Right ventricle myocardium superior (tissue), 1 donor: Measurements from ENCODE around the gene SLC7A8. TPM values are rescaled to one million over a fixed set of nuclear protein-coding genes. Genes with fewer than 3 reads are reported as not detected.

ENCODE experiments used
- ATAC-seq: fragments of 200-7000 bp; cut with Tn5 transposase; one replicate; pipeline ENCODE4 v1.9.1; 2020; ENCODE audit warnings: mild to moderate bottlenecking; ENCODE audit not compliant: poor library complexity
- DNase-seq: peaks from one replicate; pipeline ENCODE4 v3.0.0-alpha.2; 2020
- intact Hi-C: fragments of 100-400 bp; cut with DNase I; formaldehyde crosslinking; loops from one replicate; pipeline ENCODE4 v1.11.2; 2022
- total RNA-seq: library from RNA; stranded (reverse); fragmentation: NEBNext Ultra II Directional; extraction: Animal tissue kit (Norgen Biotek cat#: 25700); gene quantifications from one replicate; pipeline ENCODE4 v1.2.1, GENCODE V29; 2021
- donor health status: DM: no; HTN: yes; CAD: no; lungs with severe emphysema.

Gene SLC7A8
- total RNA-seq, 1 donor from 2014 or later: 11.6 TPM

- no peak for ATAC-seq
- DNase-seq: no peak
- intact Hi-C loops: no loop called here
Observed at GRCh38 chr14:23164250-23164649, 19.2 kb downstream of the SLC7A8 start.

- DNase-seq: no peak
- intact Hi-C loops: no loop called here
- ATAC-seq: no peak
Observed at GRCh38 chr14:23163830-23164229, 19.6 kb downstream of the SLC7A8 start.

GRCh38 chr14:23162800-23163199 lies 20.7 kb downstream of the SLC7A8 start:
- ATAC-seq: peak; percentile 46
- intact Hi-C loops: no loop called here
- no peak for DNase-seq

GRCh38 chr14:23162005-23162404 lies 21.5 kb downstream of the SLC7A8 start:
- intact Hi-C loops: no loop called here
- no peak for DNase-seq
- no peak for ATAC-seq

- DNase-seq (no peak), ATAC-seq (peak; percentile 72)
- intact Hi-C loops: no loop called here
Observed at GRCh38 chr14:23160924-23161522, 22.4 kb downstream of the SLC7A8 start.

- intact Hi-C loops: no loop called here
- DNase-seq (no peak), ATAC-seq (no peak)
Observed at GRCh38 chr14:23159532-23159931, 23.9 kb downstream of the SLC7A8 start.

GRCh38 chr14:23158779-23159178 lies 24.7 kb downstream of the SLC7A8 start:
- intact Hi-C loops: no loop called here
- DNase-seq (no peak), ATAC-seq (no peak)

- intact Hi-C loops: no loop called here
- DNase-seq (peak; percentile 89), ATAC-seq (peak; percentile 85)
Observed at GRCh38 chr14:23154964-23155587, 28.4 kb downstream of the SLC7A8 start.

GRCh38 chr14:23153851-23154796 lies 29.3 kb downstream of the SLC7A8 start:
- intact Hi-C loops: no loop called here
- DNase-seq (peak; percentile 95), ATAC-seq (peak; percentile 89)

- intact Hi-C loops: no loop called here
- ATAC-seq: no peak
- DNase-seq: no peak
Observed at GRCh38 chr14:23151342-23151741, 32.1 kb downstream of the SLC7A8 start.

GRCh38 chr14:23149745-23150144 lies 33.7 kb downstream of the SLC7A8 start:
- ATAC-seq (no peak), DNase-seq (no peak)
- intact Hi-C loops: no loop called here

- ATAC-seq (no peak), DNase-seq (no peak)
- intact Hi-C loops: no loop called here
Observed at GRCh38 chr14:23148591-23149249, 34.7 kb downstream of the SLC7A8 start.

- DNase-seq: no peak
- ATAC-seq: peak; percentile 42
- intact Hi-C loops: no loop called here
Observed at GRCh38 chr14:23147676-23148075, 35.8 kb downstream of the SLC7A8 start.

- DNase-seq: no peak
- intact Hi-C loops: no loop called here
- no peak for ATAC-seq
Observed at GRCh38 chr14:23146980-23147379, 36.5 kb downstream of the SLC7A8 start.

- ATAC-seq (no peak), DNase-seq (no peak)
- intact Hi-C loops: no loop called here
Observed at GRCh38 chr14:23146351-23146910, 37.0 kb downstream of the SLC7A8 start.

GRCh38 chr14:23145794-23146350 lies 37.6 kb downstream of the SLC7A8 start:
- intact Hi-C loops: no loop called here
- no peak for DNase-seq
- peak; percentile 3 for ATAC-seq

GRCh38 chr14:23143911-23144310 lies 39.5 kb downstream of the SLC7A8 start:
- intact Hi-C loops: no loop called here
- no peak for DNase-seq
- no peak for ATAC-seq

GRCh38 chr14:23142826-23143225 lies 40.6 kb downstream of the SLC7A8 start:
- intact Hi-C loops: no loop called here
- DNase-seq (no peak), ATAC-seq (no peak)
